Hematopoietic multipotent progenitor cell treated with erythropoietin and hydrocortisone succinate and interleukin-3 and kit ligand, for 15 days (in vitro differentiated cells): ENCODE results near the gene CHMP4A.
A peak's percentile ranks its signal among the peaks of the same experiment; 100 is the strongest.
"Not testable (repeated sequence)": the region's sequence is repeated elsewhere in the genome, so short reads cannot be mapped to it uniquely, and the experiment has no call there.

ENCODE experiments used
- DNase-seq: peaks from one replicate; pipeline ENCODE4 v3.0.0-alpha.2; 2015; ENCODE audit warnings: low spot score

The CHMP4A gene

GRCh38 chr14:24246765-24247212 lies 33.5 kb upstream of the CHMP4A start:
- DNase-seq: no peak

GRCh38 chr14:24245350-24245749 lies 32.1 kb upstream of the CHMP4A start:
- DNase-seq: not testable (repeated sequence)

GRCh38 chr14:24243336-24243836 lies 30.1 kb upstream of the CHMP4A start:
- DNase-seq: no peak

- peak; percentile 97 for DNase-seq
These were observed 28.6 kb upstream of the CHMP4A start for GRCh38 chr14:24241829-24242443.

GRCh38 chr14:24240110-24240918 lies 27.0 kb upstream of the CHMP4A start:
- DNase-seq: no peak

GRCh38 chr14:24238527-24239037 lies 25.3 kb upstream of the CHMP4A start:
- DNase-seq: no peak

- no peak for DNase-seq
These were observed 24.8 kb upstream of the CHMP4A start for GRCh38 chr14:24238123-24238522.

GRCh38 chr14:24237463-24237955 lies 24.2 kb upstream of the CHMP4A start:
- DNase-seq: no peak

GRCh38 chr14:24236689-24237462 lies 23.6 kb upstream of the CHMP4A start:
- no peak for DNase-seq

- no peak for DNase-seq
These were observed 22.8 kb upstream of the CHMP4A start for GRCh38 chr14:24235804-24236688.

GRCh38 chr14:24234095-24235005 lies 21.1 kb upstream of the CHMP4A start:
- no peak for DNase-seq

- no peak for DNase-seq
These were observed 20.2 kb upstream of the CHMP4A start for GRCh38 chr14:24233538-24233866.

- no peak for DNase-seq
These were observed 19.6 kb upstream of the CHMP4A start, which contains the start of gene GMPR2 for GRCh38 chr14:24232645-24233537. Gene GMPR2, plus strand, starts transcription at chr14:24232929. Its CDS starts 325 bp downstream, at chr14:24233254.

- DNase-seq: peak; percentile 90
These were observed 18.9 kb upstream of the CHMP4A start, which contains the start of gene NEDD8 for GRCh38 chr14:24232121-24232644. Gene NEDD8, minus strand, starts transcription at chr14:24232367. Its CDS starts 100 bp downstream, at chr14:24232267.

- DNase-seq: peak; percentile 23
These were observed 18.2 kb upstream of the CHMP4A start for GRCh38 chr14:24231263-24232120.

- no peak for DNase-seq
These were observed 15.6 kb upstream of the CHMP4A start for GRCh38 chr14:24228902-24229301.

GRCh38 chr14:24226473-24226872 lies 13.2 kb upstream of the CHMP4A start:
- DNase-seq: no peak
